A673 (cell line): ENCODE data around the gene PPARA. TPM values are rescaled to one million over a fixed set of nuclear protein-coding genes. Genes with fewer than 3 reads are reported as not detected.

Source experiments
- BruUV-seq: library from RNA; stranded (reverse); fragments of 400-500 nt; replicated peaks from 2 replicates; lab custom pipeline; 2021; lab: Mats Ljungman, UMichigan
- CTCF ChIA-PET: fragments of 300-600 bp; sonication (Branson Sonifier 250); formaldehyde crosslinking; loops from one replicate; lab custom pipeline; 2022; ENCODE audit warnings: antibody characterized with exemption; lab: Charles Lee
- POLR2A ChIA-PET: fragments of 300-600 bp; sonication (Branson Sonifier 250); formaldehyde crosslinking; loops from one replicate; lab custom pipeline; 2022; ENCODE audit warnings: antibody characterized with exemption; ENCODE audit not compliant: low non-redundant PET; lab: Charles Lee
- DNase-seq: peaks from one replicate; pipeline ENCODE4 v3.0.0-alpha.2; 2015; ENCODE audit warnings: low spot score
- H3K27ac ChIP-seq: fragments of 200-600 bp; sonication (generic); 2 replicates; pipeline ENCODE4 v1.5.1; 2016; ENCODE audit warnings: mixed run types, low read depth, mild to moderate bottlenecking, mixed read lengths, antibody characterized with exemption, low read length; ENCODE audit not compliant: poor library complexity, severe bottlenecking
- H3K27me3 ChIP-seq: fragments of 200-600 bp; sonication (generic); replicated peaks from 2 replicates; pipeline ENCODE4 v1.6.1; 2017; ENCODE audit warnings: mixed run types, low read depth, mild to moderate bottlenecking, mixed read lengths, antibody characterized with exemption, low read length; ENCODE audit not compliant: insufficient read depth, poor library complexity
- H3K36me3 ChIP-seq: fragments of 200-600 bp; sonication (generic); 2 replicates; pipeline ENCODE4 v1.6.1; 2016; ENCODE audit warnings: mixed run types, mild to moderate bottlenecking, mixed read lengths, antibody characterized with exemption, low read length; ENCODE audit not compliant: insufficient read depth, poor library complexity, severe bottlenecking
- H3K4me1 ChIP-seq: fragments of 200-600 bp; sonication (generic); 2 replicates; pipeline ENCODE4 v1.6.1; 2017; ENCODE audit warnings: mixed run types, mild to moderate bottlenecking, mixed read lengths, antibody characterized with exemption, low read length; ENCODE audit not compliant: insufficient read depth, poor library complexity, severe bottlenecking
- H3K4me3 ChIP-seq: fragments of 200-600 bp; sonication (generic); 2 replicates; pipeline ENCODE4 v1.5.1; 2016; ENCODE audit warnings: low read depth, mixed run types, mild to moderate bottlenecking, mixed read lengths, low read length; ENCODE audit not compliant: poor library complexity, severe bottlenecking
- H3K9me3 ChIP-seq: fragments of 200-600 bp; sonication (generic); 2 replicates; pipeline ENCODE4 v1.6.1; 2016; ENCODE audit warnings: mixed run types, low read depth, mild to moderate bottlenecking, mixed read lengths, antibody characterized with exemption, low read length; ENCODE audit not compliant: poor library complexity, severe bottlenecking
- EZH2 ChIP-seq: fragments of 200-600 bp; sonication (generic); IDR thresholded peaks from 2 replicates; pipeline ENCODE4 v1.6.1; 2017; ENCODE audit warnings: borderline replicate concordance, low read depth, mild to moderate bottlenecking, mixed read lengths, antibody characterized with exemption, low read length; ENCODE audit not compliant: poor library complexity, severe bottlenecking
- intact Hi-C: fragments of 100-400 bp; cut with micrococcal nuclease; formaldehyde crosslinking; loops from one replicate; pipeline ENCODE4 v1.10.0; 2022; ENCODE audit not compliant: unreplicated experiment
- total RNA-seq: library from RNA; stranded (reverse); gene quantifications from 2 replicates; pipeline ENCODE4 v1.2.3, GENCODE V29; 2021
- TF ChIP-seq, protein P1 (sequence below): fragments of 300-800, 200-600 bp; sonication (generic); conservative IDR thresholded peaks from 2 replicates; pipeline ENCODE4 v1.5.1; 2017; ENCODE audit warnings: low read depth, mild to moderate bottlenecking, antibody characterized with exemption, low read length, moderate library complexity, mixed read lengths

PPARA gene
- total RNA-seq, 1 experiment from 2014 or later: 2.0 TPM

DNA sequence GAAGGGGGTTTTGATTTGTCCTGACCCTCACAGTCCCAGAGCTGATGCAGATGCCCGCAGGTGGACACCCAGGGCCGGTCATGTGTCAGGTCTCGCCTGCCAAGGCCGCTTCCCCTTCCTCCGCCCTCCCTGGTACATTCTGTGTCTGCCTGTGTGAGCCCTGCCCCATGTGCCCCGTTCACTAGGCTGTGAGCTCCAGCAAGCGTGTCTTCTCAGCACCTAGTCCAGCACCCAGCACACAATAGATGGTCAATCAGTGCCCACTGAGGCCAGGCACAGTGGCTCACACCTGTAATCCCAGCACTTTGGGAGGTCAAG, 29.9 kb upstream of the PPARA start:
- no peak overlapping the region for H3K4me3 ChIP-seq
- no peaks in the 10 kb centered on the region for H3K36me3 ChIP-seq
- no peak for DNase-seq
- H3K27me3 ChIP-seq: no peaks in the 10 kb centered on the region
- intact Hi-C loops: loop anchor here (5.0 kb wide), 1 partner anchor 272 kb away; no protein-coding TSS in a partner anchor
- H3K9me3 ChIP-seq: no peaks in the 10 kb centered on the region
- no TSS peak for BruUV-seq
- no peaks in the 10 kb centered on the region for H3K4me1 ChIP-seq
- CTCF ChIA-PET: interaction anchor here (0.9 kb wide), 1 partner anchor 124 kb away, joined by 3 read pairs; no protein-coding TSS in a partner anchor
- POLR2A ChIA-PET: no interaction called here
- no peak overlapping the region for H3K27ac ChIP-seq
- TF ChIP-seq, protein P1, sequence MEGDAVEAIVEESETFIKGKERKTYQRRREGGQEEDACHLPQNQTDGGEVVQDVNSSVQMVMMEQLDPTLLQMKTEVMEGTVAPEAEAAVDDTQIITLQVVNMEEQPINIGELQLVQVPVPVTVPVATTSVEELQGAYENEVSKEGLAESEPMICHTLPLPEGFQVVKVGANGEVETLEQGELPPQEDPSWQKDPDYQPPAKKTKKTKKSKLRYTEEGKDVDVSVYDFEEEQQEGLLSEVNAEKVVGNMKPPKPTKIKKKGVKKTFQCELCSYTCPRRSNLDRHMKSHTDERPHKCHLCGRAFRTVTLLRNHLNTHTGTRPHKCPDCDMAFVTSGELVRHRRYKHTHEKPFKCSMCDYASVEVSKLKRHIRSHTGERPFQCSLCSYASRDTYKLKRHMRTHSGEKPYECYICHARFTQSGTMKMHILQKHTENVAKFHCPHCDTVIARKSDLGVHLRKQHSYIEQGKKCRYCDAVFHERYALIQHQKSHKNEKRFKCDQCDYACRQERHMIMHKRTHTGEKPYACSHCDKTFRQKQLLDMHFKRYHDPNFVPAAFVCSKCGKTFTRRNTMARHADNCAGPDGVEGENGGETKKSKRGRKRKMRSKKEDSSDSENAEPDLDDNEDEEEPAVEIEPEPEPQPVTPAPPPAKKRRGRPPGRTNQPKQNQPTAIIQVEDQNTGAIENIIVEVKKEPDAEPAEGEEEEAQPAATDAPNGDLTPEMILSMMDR: no peak
- no peak for TF ChIP-seq EZH2

DNA sequence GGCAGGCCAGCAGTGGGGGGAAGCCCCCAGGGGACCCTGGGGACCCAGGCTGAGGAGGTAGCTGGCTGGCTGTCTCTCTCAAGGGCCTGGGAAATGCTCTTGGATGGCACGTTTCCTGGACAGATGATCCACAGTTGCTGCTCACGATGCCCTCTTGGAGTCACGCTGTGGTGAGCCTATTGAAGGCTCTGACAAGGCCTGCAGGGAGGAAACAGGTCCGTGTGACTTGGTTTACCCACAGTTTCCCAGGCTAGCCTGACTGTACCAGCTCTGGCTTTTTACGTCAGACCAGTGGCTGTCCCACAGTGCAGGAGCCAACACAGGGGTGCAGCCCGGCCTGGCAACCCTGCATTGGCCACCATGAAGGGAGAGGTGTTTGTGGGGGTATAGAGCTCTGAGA, 29.2 kb upstream of the PPARA start:
- TF ChIP-seq, protein P1: no peak
- no peak for TF ChIP-seq EZH2
- POLR2A ChIA-PET: interaction anchor here (0.7 kb wide), 1 partner anchor 22 kb away, joined by 4 read pairs; no protein-coding TSS in a partner anchor
- Histone ChIP-seq H3K36me3 (no peaks in the 10 kb centered on the region), H3K27me3 (no peaks in the 10 kb centered on the region), H3K9me3 (no peaks in the 10 kb centered on the region), H3K4me1 (no peaks in the 10 kb centered on the region), H3K4me3 (no peak overlapping the region), H3K27ac (no peak overlapping the region)
- no TSS peak for BruUV-seq
- intact Hi-C loops: loop anchor here (5.0 kb wide), 1 partner anchor 271 kb away; no protein-coding TSS in a partner anchor
- no peak for DNase-seq
- CTCF ChIA-PET: no interaction called here

DNA sequence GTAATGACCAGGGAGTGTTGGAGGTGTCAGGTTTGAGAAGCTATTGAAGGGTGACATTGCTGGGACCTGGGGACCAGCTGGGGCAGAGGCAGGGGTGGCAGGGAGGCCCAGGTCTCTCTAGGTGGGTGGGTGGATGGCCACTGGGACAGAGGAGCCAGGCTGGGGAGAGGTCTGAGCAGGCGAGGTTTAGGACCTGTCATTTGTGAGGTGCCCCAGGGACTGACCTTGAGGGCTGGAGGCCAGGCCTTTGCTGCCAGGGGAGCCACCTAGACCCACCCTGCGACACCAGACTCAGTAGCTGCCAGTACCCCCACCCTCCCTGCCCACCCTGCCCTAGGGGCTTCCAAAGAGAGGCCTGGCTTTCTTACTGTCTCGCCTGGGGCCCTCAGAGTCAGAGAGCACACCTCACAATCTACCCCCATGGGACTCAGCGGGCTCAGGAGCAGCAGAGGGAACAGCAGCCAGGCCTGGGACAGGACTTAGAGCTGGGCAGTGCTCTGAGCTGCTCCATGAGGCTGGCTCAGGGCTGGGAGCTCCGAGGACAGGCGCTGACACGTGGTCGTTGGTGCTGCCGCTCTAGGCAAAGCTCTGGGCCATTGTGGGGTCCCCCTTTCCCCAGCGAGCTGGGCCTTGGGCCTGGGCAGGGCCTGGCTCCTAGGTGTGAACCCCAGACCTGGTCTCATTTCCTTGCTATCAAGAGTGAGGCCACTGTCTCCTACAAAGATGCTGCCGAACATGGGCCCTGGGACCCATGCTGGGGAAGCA, 28.6 kb upstream of the PPARA start:
- POLR2A ChIA-PET: no interaction called here
- no TSS peak for BruUV-seq

More for the DNA sequence above, 28.6 kb upstream of the PPARA start:
- Histone ChIP-seq H3K4me3 (no peak overlapping the region), H3K4me1 (no peaks in the 10 kb centered on the region), H3K9me3 (no peaks in the 10 kb centered on the region), H3K27ac (no peak overlapping the region), H3K27me3 (no peaks in the 10 kb centered on the region), H3K36me3 (no peaks in the 10 kb centered on the region)
- TF ChIP-seq EZH2: no peak
- TF ChIP-seq, protein P1: no peak
- intact Hi-C loops: loop anchor here (1.0 to 5.0 kb wide), 4 partner anchors 175 to 421 kb away; partner anchors contain the start of gene GTSE1
- no peak for DNase-seq
- CTCF ChIA-PET: interaction anchor here (0.6 to 1.4 kb wide), 2 partner anchors 128 to 175 kb away, joined by 4 to 5 read pairs; partner anchors contain the start of genes CDPF1 and GTSE1
